Adrenal gland (tissue), 12 donors: ENCODE data around the gene S100A4. TPM values are rescaled to one million over a fixed set of nuclear protein-coding genes. Genes with fewer than 3 reads are reported as not detected.

ENCODE experiments used
- DNase-seq, 7 donors: peaks; one replicate each; pipeline ENCODE4 v3.0.0-alpha.2; 2019 to 2020
- H3K27ac ChIP-seq, 5 donors: fragments of 200-600 bp; sonication (generic) in 4 of 5; 1 replicate in 3 of 5; 2 replicates in 2 of 5; pipeline versions ENCODE4 v1.5.1 to v1.8.0; 2016 to 2020; ENCODE audit warnings: mild to moderate bottlenecking in 1 of 5
- H3K27me3 ChIP-seq: fragments of 200-600 bp; 2 replicates; pipeline ENCODE4 v1.8.0; 2021
- H3K36me3 ChIP-seq, 2 donors: fragments of 200-600 bp; replicated peaks in 1 of 2; 1 replicate in 1 of 2; 2 replicates in 1 of 2; pipeline versions ENCODE4 v1.5.1 to v1.8.0; 2018 to 2022
- H3K4me1 ChIP-seq, 2 donors: fragments of 200-600 bp; replicated peaks in 1 of 2; 1 replicate in 1 of 2; 2 replicates in 1 of 2; pipeline versions ENCODE4 v1.5.1 to v1.8.0; 2018 to 2021
- H3K4me3 ChIP-seq, 4 donors: fragments of 200-600 bp; sonication (generic) in 3 of 4; one replicate each; pipeline ENCODE4 v1.5.1; 2016 to 2018
- H3K9me3 ChIP-seq, 3 donors: fragments of 200-600 bp; sonication (generic) in 1 of 3; replicated peaks in 1 of 3; 1 replicate in 2 of 3; 2 replicates in 1 of 3; pipeline versions ENCODE4 v1.5.1 to v1.8.0; 2016 to 2021
- POLR2A ChIP-seq, 2 donors: fragments of 450-650 bp; IDR thresholded peaks; one replicate each; pipeline ENCODE4 v1.6.1; 2017; ENCODE audit warnings: antibody characterized with exemption in 2 of 2, mild to moderate bottlenecking in 2 of 2, moderate library complexity in 1 of 2
- WGBS, 4 donors: extraction: QIAGEN DNeasy Blood & Tissue Kit in 2 of 4; methylation state at CpG; one replicate each; pipeline versions ENCODE4 v1.1.5 to v1.1.7; 2013 to 2017; 5-methylcytosine and 5-hydroxymethylcytosine counted together
- intact Hi-C, 2 donors: fragments of 100-400 bp; cut with DNase I; formaldehyde crosslinking; loops; one replicate each; pipeline versions ENCODE4 v1.14.1 to v1.15.0; 2022 to 2023
- polyA plus RNA-seq, 3 donors: library from polyadenylated mRNA; stranded (reverse); fragments of 200-250 nt in 2 of 3; fragments of 350-450 nt in 1 of 3; fragmentation: Illumina TruSeq in 1 of 3; extraction: RNeasy Lipid Tissue Mini Kit (QIAGEN cat#74804) in 1 of 3; gene quantifications; one replicate each; pipeline ENCODE4 v1.2.3, GENCODE V29; 2013 to 2014
- total RNA-seq, 9 donors: library from RNA; depleted of rRNA in 4 of 9; stranded (reverse); fragments of >200 nt in 4 of 9; fragments of 120-200 nt in 1 of 9; fragmentation: NEBNext Ultra II Directional in 1 of 9; extraction: Animal tissue kit (Norgen Biotek cat#: 25700) in 1 of 9; gene quantifications; one replicate each; pipeline versions ENCODE4 v1.1.0 to v1.2.4, GENCODE V29; 2013 to 2023
- TF ChIP-seq, protein P1 (sequence below), 6 experiments: fragments of 450-650 bp in 4 of 6; fragments of 200-600 bp in 2 of 6; sonication (generic) in 1 of 6; IDR thresholded peaks; 1 replicate in 5 of 6; 2 replicates in 1 of 6; pipeline versions ENCODE4 v1.5.1 to v1.8.0; 2016 to 2021; ENCODE audit warnings: antibody characterized with exemption in 6 of 6, mild to moderate bottlenecking in 2 of 6, moderate library complexity in 1 of 6
- donor health status: healthy with polysubstance abuse.
- donor health status: Bipolar disorder and iron deficiency.
- donor health status: DM: yes; HTN: yes; CAD: no.
- donor health status: DM: no; HTN: no; CAD: no.
- donor health status: DM: no; HTN: no; CAD: no.
- donor health status: DM: yes; HTN: yes; CAD: no.

S100A4 gene
- total and polyA plus RNA-seq, 12 donors, result 7.9 to 742 (median 99.9) TPM

DNA sequence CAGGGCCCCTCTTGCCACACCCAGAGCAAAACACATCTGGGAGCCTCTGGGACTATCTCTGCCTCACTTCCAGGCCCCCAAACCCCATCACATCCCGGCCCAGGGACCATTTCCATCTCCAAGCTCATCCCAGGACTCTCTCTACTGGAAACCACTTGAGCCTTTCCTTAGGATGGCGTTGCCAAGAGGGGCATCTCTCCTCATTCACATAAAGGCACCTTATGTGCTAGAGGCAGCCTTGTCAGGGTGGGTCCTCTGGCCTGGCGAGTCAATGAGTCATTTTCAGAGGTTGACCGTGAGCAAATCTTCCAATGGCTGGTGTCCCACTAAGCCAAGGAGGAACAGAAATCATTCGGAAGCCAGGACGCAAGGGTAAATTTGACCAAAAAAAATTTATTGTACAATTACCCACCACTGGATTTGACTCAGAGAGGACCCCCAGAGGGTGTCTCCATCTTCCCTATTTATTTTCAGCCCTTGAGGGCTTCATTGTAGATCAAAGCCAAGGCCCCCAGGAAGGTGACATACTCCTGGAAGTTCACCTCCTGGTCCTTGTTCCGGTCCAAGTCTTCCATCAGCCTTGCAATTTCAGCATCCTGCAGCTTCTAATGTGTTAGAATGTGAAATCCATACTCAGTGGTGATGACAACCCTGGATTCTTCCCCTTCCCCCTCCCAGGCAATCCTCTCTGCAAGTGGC, 11.2 kb downstream of the S100A4 start:
- peaks cover 22 to 35% of the 10 kb centered on the region in 2 donors for H3K4me1 ChIP-seq
- no peak for DNase-seq
- peak overlapping the region in 1 of 4 donors; percentile 65 for H3K4me3 ChIP-seq
- intact Hi-C loops, result loop anchor here in 1 of 2 donors (5.0 kb wide), 1 partner anchor 33 kb away; the partner anchor contains the start of gene S100A2
- H3K27me3 ChIP-seq, result no peaks in the 10 kb centered on the region
- H3K36me3 ChIP-seq, result no peaks in the 10 kb centered on the region
- 58 to 86% (median 68%) methylated on average over 6 to 7 of the region's 7 CpGs for WGBS, 4 donors
- no peaks in the 10 kb centered on the region for H3K9me3 ChIP-seq
- TF ChIP-seq, protein P1, sequence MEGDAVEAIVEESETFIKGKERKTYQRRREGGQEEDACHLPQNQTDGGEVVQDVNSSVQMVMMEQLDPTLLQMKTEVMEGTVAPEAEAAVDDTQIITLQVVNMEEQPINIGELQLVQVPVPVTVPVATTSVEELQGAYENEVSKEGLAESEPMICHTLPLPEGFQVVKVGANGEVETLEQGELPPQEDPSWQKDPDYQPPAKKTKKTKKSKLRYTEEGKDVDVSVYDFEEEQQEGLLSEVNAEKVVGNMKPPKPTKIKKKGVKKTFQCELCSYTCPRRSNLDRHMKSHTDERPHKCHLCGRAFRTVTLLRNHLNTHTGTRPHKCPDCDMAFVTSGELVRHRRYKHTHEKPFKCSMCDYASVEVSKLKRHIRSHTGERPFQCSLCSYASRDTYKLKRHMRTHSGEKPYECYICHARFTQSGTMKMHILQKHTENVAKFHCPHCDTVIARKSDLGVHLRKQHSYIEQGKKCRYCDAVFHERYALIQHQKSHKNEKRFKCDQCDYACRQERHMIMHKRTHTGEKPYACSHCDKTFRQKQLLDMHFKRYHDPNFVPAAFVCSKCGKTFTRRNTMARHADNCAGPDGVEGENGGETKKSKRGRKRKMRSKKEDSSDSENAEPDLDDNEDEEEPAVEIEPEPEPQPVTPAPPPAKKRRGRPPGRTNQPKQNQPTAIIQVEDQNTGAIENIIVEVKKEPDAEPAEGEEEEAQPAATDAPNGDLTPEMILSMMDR (IDR thresholded peaks at IDR 0.05), result no peak
- no peak for TF ChIP-seq POLR2A (IDR thresholded peaks at IDR 0.05)
- peak overlapping the region in 4 of 5 donors; percentile 83 to 94 (median 90) for H3K27ac ChIP-seq

DNA sequence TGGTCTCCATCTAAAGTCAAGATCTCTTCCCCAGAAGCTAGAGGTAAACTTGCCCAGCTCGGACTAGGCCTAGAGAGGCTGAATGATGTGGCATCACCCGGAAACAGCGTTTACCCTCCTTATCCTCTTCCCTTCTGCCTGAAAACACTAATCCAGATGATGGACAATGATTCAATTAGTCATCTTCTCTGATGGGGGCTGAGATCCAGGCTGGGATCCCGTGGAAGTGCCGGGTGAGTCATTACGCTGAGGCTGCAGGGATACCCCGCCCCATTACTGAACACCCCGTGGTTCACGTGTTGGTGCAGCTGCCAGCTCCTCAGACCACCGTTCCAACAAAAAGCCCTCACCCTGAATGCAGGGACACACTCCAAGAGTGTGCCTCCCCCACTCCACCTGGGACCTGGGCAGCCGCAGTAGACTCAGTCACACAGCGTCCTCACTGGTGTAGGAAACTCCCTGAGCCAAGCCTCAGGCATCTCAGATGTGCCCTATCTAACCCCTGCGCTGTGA, 11.9 kb downstream of the S100A4 start:
- H3K4me3 ChIP-seq, result peak overlapping the region in 1 of 4 donors; percentile 65
- TF ChIP-seq, protein P1 (IDR thresholded peaks at IDR 0.05), result no peak
- TF ChIP-seq POLR2A (IDR thresholded peaks at IDR 0.05), result peak in 1 of 2 donors; percentile 6
- H3K9me3 ChIP-seq, result no peaks in the 10 kb centered on the region
- WGBS, 4 donors, result 35 to 51% (median 45%) methylated on average over 9 to 13 of the region's 13 CpGs
- intact Hi-C loops, result loop anchor here (2.0 to 5.0 kb wide), 2 partner anchors 33 to 34 kb away; partner anchors contain the start of gene S100A2 (in 1 of the 2)
- H3K27ac ChIP-seq, result peak overlapping the region in 4 of 5 donors; percentile 42 to 94 (median 90)
- peak in 4 of 7 donors; percentile 45 to 78 (median 70) for DNase-seq
- peaks cover 22 to 35% of the 10 kb centered on the region in 2 donors for H3K4me1 ChIP-seq
- H3K27me3 ChIP-seq, result no peaks in the 10 kb centered on the region
- H3K36me3 ChIP-seq, result no peaks in the 10 kb centered on the region

DNA sequence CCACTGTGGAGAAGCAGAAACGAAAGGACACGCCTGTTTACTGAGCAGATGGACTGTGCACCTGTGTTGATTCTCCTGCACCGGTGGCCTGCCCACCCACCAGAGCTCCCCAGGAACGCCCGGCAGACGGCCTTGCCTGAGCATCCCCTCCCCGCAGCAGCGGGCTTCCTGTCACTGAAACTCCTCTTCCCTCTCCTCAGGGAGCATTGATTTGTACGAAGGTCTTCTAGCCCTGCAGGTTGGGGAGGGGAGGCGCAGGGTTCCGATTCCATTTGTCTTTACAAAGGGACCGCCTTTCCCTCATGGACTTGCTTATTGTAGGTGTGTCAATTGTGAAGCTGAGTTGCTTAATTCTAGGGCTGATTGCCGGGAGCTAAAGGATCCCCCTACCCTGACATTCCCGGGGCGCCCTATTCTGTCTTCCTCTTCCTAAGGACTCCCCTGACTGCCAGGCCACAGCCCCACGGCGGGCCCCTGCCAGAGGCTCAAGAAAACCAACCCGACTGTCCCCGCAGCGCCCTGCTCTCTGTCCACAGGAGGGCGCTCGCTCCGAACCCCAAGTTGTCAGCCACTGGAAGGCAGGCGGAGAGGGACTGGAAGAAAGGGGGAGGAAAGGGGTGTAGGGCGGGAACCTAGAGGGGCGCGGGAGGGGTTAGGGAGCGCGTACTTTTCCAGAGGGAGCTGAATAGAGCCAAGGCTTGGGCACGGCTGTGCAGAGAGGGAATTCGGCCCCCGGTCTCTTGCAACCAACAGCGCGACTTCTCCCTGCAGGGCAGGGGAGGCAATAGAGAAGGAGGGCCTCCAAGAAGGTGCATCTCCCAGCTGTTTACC, 12.6 kb downstream of the S100A4 start:
- H3K36me3 ChIP-seq, result no peaks in the 10 kb centered on the region
- WGBS, 4 donors, result 39 to 54% (median 43%) methylated on average over 29 to 34 of the region's 34 CpGs
- intact Hi-C loops, result loop anchor here (2.0 to 5.0 kb wide), 2 partner anchors 34 kb away; partner anchors contain the start of gene S100A2 (in 1 of the 2)

More for the DNA sequence above, 12.6 kb downstream of the S100A4 start:
- peak overlapping the region in 1 of 4 donors; percentile 65 for H3K4me3 ChIP-seq
- peaks cover 22 to 35% of the 10 kb centered on the region in 2 donors for H3K4me1 ChIP-seq
- H3K27me3 ChIP-seq, result no peaks in the 10 kb centered on the region
- DNase-seq, result peak; percentile 69 to 92 (median 78)
- no peaks in the 10 kb centered on the region for H3K9me3 ChIP-seq
- H3K27ac ChIP-seq, result peak overlapping the region in 3 of 5 donors; percentile 42 to 94 (median 93)
- TF ChIP-seq POLR2A (IDR thresholded peaks at IDR 0.05), result peak in 1 of 2 donors; percentile 1
- TF ChIP-seq, protein P1 (IDR thresholded peaks at IDR 0.05), result peak; percentile 63 to 89 (median 74)
